Measurements from ENCODE around the gene CASP4. TPM values are rescaled to one million over a fixed set of nuclear protein-coding genes. Genes with fewer than 3 reads are reported as not detected.

CASP4 gene
- total RNA-seq: 10 to 100 TPM; 47.9 to 48.7 TPM

- peaks cover 33% of the 10 kb centered on the region for H3K4me1 Mint-ChIP-seq (ENCODE audit: low read depth)
- no peaks in the 10 kb centered on the region for H3K27me3 Mint-ChIP-seq (ENCODE audit: low read depth)
- DNase-seq: peak; percentile 21
- peaks cover 21% of the 10 kb centered on the region for H3K36me3 Mint-ChIP-seq (ENCODE audit: low read depth)
- H3K4me3 Mint-ChIP-seq: peak within 1 kb of the TSS; percentile 86
- H3K9me3 Mint-ChIP-seq: peaks cover 12% of the 10 kb centered on the region
- CTCF ChIA-PET: interaction anchor here (1.8 kb wide), 1 partner anchor 18 kb away, joined by 4 read pairs; no protein-coding TSS in a partner anchor
- intact Hi-C loops (cut with micrococcal nuclease): loop anchor here (1.0 to 5.0 kb wide), 10 partner anchors 12 to 328 kb away; partner anchors contain the start of genes CARD16 and CASP1
- peak within 1 kb of the TSS; percentile 91 for H3K27ac Mint-ChIP-seq
Measured at GRCh38 chr11:104968355-104968855, at the start of gene CASP4. Gene CASP4 (minus strand): TSS chr11:104968574. CDS start chr11:104968525, 49 bp downstream.

DNA sequence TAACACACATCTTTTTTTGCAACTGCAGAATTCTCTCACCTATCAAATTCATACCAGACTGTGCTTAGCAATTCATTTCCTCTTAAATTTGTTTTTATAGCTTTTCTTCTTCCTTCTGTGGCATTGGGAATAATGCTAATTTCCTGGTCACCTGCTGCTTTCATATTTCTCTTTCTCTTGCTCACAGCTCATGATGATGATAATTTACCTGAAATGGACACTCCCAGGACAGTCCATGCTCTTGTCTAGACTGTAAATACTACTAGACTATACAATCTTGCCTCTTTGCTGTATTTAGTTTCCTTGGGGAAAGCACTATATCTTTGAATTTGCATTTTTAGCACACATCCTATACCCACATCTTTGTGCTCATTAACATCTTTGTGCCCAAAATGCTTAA lies 39.1 kb upstream of the CASP4 start:
- Mint-ChIP-seq H3K27me3 (ENCODE audit: low read depth) (no peaks in the 10 kb centered on the region), H3K36me3 (ENCODE audit: low read depth) (no peaks in the 10 kb centered on the region), H3K4me1 (ENCODE audit: low read depth) (no peaks in the 10 kb centered on the region), H3K4me3 (no peak overlapping the region), H3K9me3 (no peaks in the 10 kb centered on the region), H3K27ac (no peak overlapping the region)
- intact Hi-C loops (cut with micrococcal nuclease): loop anchor here (10.0 kb wide), 2 partner anchors 753 to 857 kb away; no protein-coding TSS in a partner anchor
- CTCF ChIA-PET: no interaction called here
- no peak for DNase-seq

GRCh38 chr11:105005451-105005845 lies 37.1 kb upstream of the CASP4 start:
- peaks cover 4% of the 10 kb centered on the region for H3K4me1 Mint-ChIP-seq (ENCODE audit: low read depth)
- no peak overlapping the region for H3K27ac Mint-ChIP-seq
- CTCF ChIA-PET: no interaction called here
- H3K27me3 Mint-ChIP-seq (ENCODE audit: low read depth): no peaks in the 10 kb centered on the region
- intact Hi-C loops (cut with micrococcal nuclease): loop anchor here (10.0 kb wide), 2 partner anchors 751 to 859 kb away; no protein-coding TSS in a partner anchor
- H3K9me3 Mint-ChIP-seq: no peaks in the 10 kb centered on the region
- H3K4me3 Mint-ChIP-seq: no peak overlapping the region
- H3K36me3 Mint-ChIP-seq (ENCODE audit: low read depth): no peaks in the 10 kb centered on the region
- DNase-seq: no peak

GRCh38 chr11:105004021-105004420 lies 35.6 kb upstream of the CASP4 start:
- Mint-ChIP-seq H3K9me3 (no peaks in the 10 kb centered on the region), H3K27me3 (ENCODE audit: low read depth) (no peaks in the 10 kb centered on the region), H3K36me3 (ENCODE audit: low read depth) (no peaks in the 10 kb centered on the region), H3K27ac (no peak overlapping the region), H3K4me3 (no peak overlapping the region), H3K4me1 (ENCODE audit: low read depth) (peaks cover 4% of the 10 kb centered on the region)
- CTCF ChIA-PET: interaction anchor here (1.2 kb wide), 1 partner anchor 57 kb away, joined by 4 read pairs; no protein-coding TSS in a partner anchor
- no peak for DNase-seq
- intact Hi-C loops (cut with micrococcal nuclease): loop anchor here (5.0 to 10.0 kb wide), 3 partner anchors 182 to 861 kb away; no protein-coding TSS in a partner anchor

GRCh38 chr11:105003151-105003550 lies 34.8 kb upstream of the CASP4 start:
- no peak overlapping the region for H3K27ac Mint-ChIP-seq
- H3K27me3 Mint-ChIP-seq (ENCODE audit: low read depth): no peaks in the 10 kb centered on the region
- no peak for DNase-seq
- intact Hi-C loops (cut with micrococcal nuclease): loop anchor here (5.0 to 10.0 kb wide), 3 partner anchors 181 to 862 kb away; no protein-coding TSS in a partner anchor
- no peaks in the 10 kb centered on the region for H3K9me3 Mint-ChIP-seq
- no peak overlapping the region for H3K4me3 Mint-ChIP-seq
- peaks cover 4% of the 10 kb centered on the region for H3K4me1 Mint-ChIP-seq (ENCODE audit: low read depth)
- CTCF ChIA-PET: interaction anchor here (1.2 kb wide), 1 partner anchor 56 kb away, joined by 4 read pairs; no protein-coding TSS in a partner anchor
- no peaks in the 10 kb centered on the region for H3K36me3 Mint-ChIP-seq (ENCODE audit: low read depth)

- no peaks in the 10 kb centered on the region for H3K27me3 Mint-ChIP-seq (ENCODE audit: low read depth)
- no peak overlapping the region for H3K27ac Mint-ChIP-seq
- DNase-seq: peak; percentile 72
- intact Hi-C loops (cut with micrococcal nuclease): loop anchor here (1.0 to 10.0 kb wide), 6 partner anchors 53 to 864 kb away; no protein-coding TSS in a partner anchor
- no peaks in the 10 kb centered on the region for H3K36me3 Mint-ChIP-seq (ENCODE audit: low read depth)
- CTCF ChIA-PET: interaction anchor here (0.6 to 2.0 kb wide), 5 partner anchors 11 to 165 kb away, joined by 3 to 8 read pairs (median 3); no protein-coding TSS in a partner anchor
- peaks cover 4% of the 10 kb centered on the region for H3K4me1 Mint-ChIP-seq (ENCODE audit: low read depth)
- H3K4me3 Mint-ChIP-seq: no peak overlapping the region
- no peaks in the 10 kb centered on the region for H3K9me3 Mint-ChIP-seq
Measured at GRCh38 chr11:105000797-105001196, 32.4 kb upstream of the CASP4 start.

- intact Hi-C loops (cut with micrococcal nuclease): loop anchor here (1.0 to 10.0 kb wide), 5 partner anchors 53 to 865 kb away; no protein-coding TSS in a partner anchor
- peak; percentile 19 for DNase-seq
- Mint-ChIP-seq H3K27me3 (ENCODE audit: low read depth) (no peaks in the 10 kb centered on the region), H3K36me3 (ENCODE audit: low read depth) (no peaks in the 10 kb centered on the region), H3K9me3 (no peaks in the 10 kb centered on the region), H3K27ac (no peak overlapping the region), H3K4me1 (ENCODE audit: low read depth) (peaks cover 4% of the 10 kb centered on the region), H3K4me3 (no peak overlapping the region)
- CTCF ChIA-PET: interaction anchor here (0.6 to 1.1 kb wide), 3 partner anchors 10 to 164 kb away, joined by 3 read pairs; no protein-coding TSS in a partner anchor
Measured at GRCh38 chr11:105000167-105000566, 31.8 kb upstream of the CASP4 start.

DNA sequence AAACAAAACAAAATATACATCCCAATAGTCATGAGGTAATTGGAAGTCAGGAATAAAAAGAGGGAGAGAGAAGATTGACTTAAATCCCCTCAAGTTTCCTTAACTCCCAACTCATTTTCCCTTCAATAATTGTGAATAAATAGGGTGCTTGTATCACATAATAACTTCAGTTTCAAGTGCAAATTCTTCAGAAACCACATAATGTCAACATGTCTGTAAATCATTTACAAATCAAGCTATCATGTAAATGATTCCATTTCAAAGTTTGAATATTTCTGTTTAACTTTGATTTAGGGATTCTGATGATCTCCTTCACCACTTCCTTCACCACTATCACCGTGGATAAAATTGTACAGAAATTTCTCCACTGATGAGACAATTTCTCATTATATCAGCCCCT lies 31.3 kb upstream of the CASP4 start:
- no peaks in the 10 kb centered on the region for H3K9me3 Mint-ChIP-seq
- H3K27ac Mint-ChIP-seq: no peak overlapping the region
- peaks cover 4% of the 10 kb centered on the region for H3K4me1 Mint-ChIP-seq (ENCODE audit: low read depth)
- no peak for DNase-seq
- H3K27me3 Mint-ChIP-seq (ENCODE audit: low read depth): no peaks in the 10 kb centered on the region
- no peak overlapping the region for H3K4me3 Mint-ChIP-seq
- intact Hi-C loops (cut with micrococcal nuclease): loop anchor here (1.0 to 10.0 kb wide), 5 partner anchors 52 to 865 kb away; no protein-coding TSS in a partner anchor
- no peaks in the 10 kb centered on the region for H3K36me3 Mint-ChIP-seq (ENCODE audit: low read depth)
- CTCF ChIA-PET: no interaction called here

GRCh38 chr11:104997288-104997687 lies 28.9 kb upstream of the CASP4 start:
- Mint-ChIP-seq H3K27me3 (ENCODE audit: low read depth) (no peaks in the 10 kb centered on the region), H3K4me3 (no peak overlapping the region), H3K36me3 (ENCODE audit: low read depth) (no peaks in the 10 kb centered on the region), H3K27ac (no peak overlapping the region), H3K4me1 (ENCODE audit: low read depth) (peaks cover 4% of the 10 kb centered on the region), H3K9me3 (no peaks in the 10 kb centered on the region)
- no peak for DNase-seq
- intact Hi-C loops (cut with micrococcal nuclease): no loop called here
- CTCF ChIA-PET: interaction anchor here (0.6 kb wide), 1 partner anchor 853 kb away, joined by 3 read pairs; no protein-coding TSS in a partner anchor

GRCh38 chr11:104995001-104995408 lies 26.6 kb upstream of the CASP4 start:
- DNase-seq: no peak
- no peak overlapping the region for H3K4me3 Mint-ChIP-seq
- H3K27ac Mint-ChIP-seq: no peak overlapping the region
- H3K9me3 Mint-ChIP-seq: no peaks in the 10 kb centered on the region
- H3K36me3 Mint-ChIP-seq (ENCODE audit: low read depth): no peaks in the 10 kb centered on the region
- no peaks in the 10 kb centered on the region for H3K27me3 Mint-ChIP-seq (ENCODE audit: low read depth)
- CTCF ChIA-PET: no interaction called here
- intact Hi-C loops (cut with micrococcal nuclease): no loop called here
- no peaks in the 10 kb centered on the region for H3K4me1 Mint-ChIP-seq (ENCODE audit: low read depth)

- intact Hi-C loops (cut with micrococcal nuclease): no loop called here
- H3K36me3 Mint-ChIP-seq (ENCODE audit: low read depth): no peaks in the 10 kb centered on the region
- CTCF ChIA-PET: interaction anchor here (0.9 kb wide), 1 partner anchor 9 kb away, joined by 3 read pairs; no protein-coding TSS in a partner anchor
Measured at GRCh38 chr11:104992781-104993180, 24.4 kb upstream of the CASP4 start.

GRCh38 chr11:104991994-104992393 lies 23.6 kb upstream of the CASP4 start:
- H3K27ac Mint-ChIP-seq: no peak overlapping the region
- H3K27me3 Mint-ChIP-seq (ENCODE audit: low read depth): no peaks in the 10 kb centered on the region
- DNase-seq: no peak
- H3K9me3 Mint-ChIP-seq: peaks cover 6% of the 10 kb centered on the region
- H3K36me3 Mint-ChIP-seq (ENCODE audit: low read depth): no peaks in the 10 kb centered on the region
- H3K4me3 Mint-ChIP-seq: no peak overlapping the region
- no peaks in the 10 kb centered on the region for H3K4me1 Mint-ChIP-seq (ENCODE audit: low read depth)
- CTCF ChIA-PET: no interaction called here
- intact Hi-C loops (cut with micrococcal nuclease): no loop called here

More at GRCh38 chr11:104992781-104993180, 24.4 kb upstream of the CASP4 start:
- Mint-ChIP-seq H3K27me3 (ENCODE audit: low read depth) (no peaks in the 10 kb centered on the region), H3K27ac (no peak overlapping the region), H3K4me3 (no peak overlapping the region), H3K9me3 (peaks cover 6% of the 10 kb centered on the region), H3K4me1 (ENCODE audit: low read depth) (no peaks in the 10 kb centered on the region)
- no peak for DNase-seq

DNA sequence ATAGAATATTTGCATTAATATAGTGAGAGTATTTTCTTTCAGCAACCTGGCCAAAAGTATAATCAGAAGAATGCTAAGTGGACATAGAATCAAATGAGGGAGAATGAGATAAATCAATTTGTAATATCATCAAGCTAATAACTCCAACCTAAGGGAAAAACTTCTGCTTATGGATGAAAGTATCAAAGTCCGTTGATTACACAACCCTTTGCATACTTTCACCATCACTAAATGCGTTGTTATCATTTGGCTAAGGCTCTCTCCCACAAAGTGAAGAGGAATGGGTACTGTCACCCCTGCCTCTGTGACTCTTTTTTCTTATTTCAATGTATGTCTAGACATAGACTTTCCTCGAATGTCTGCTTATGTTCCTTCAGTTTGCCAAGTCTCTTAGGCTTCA lies 16.4 kb upstream of the CASP4 start:
- DNase-seq: no peak
- intact Hi-C loops (cut with micrococcal nuclease): no loop called here
- no peak overlapping the region for H3K27ac Mint-ChIP-seq
- no peaks in the 10 kb centered on the region for H3K36me3 Mint-ChIP-seq (ENCODE audit: low read depth)
- H3K9me3 Mint-ChIP-seq: peaks cover 6% of the 10 kb centered on the region
- H3K27me3 Mint-ChIP-seq (ENCODE audit: low read depth): no peaks in the 10 kb centered on the region
- CTCF ChIA-PET: no interaction called here
- H3K4me3 Mint-ChIP-seq: no peak overlapping the region
- peaks cover 2% of the 10 kb centered on the region for H3K4me1 Mint-ChIP-seq (ENCODE audit: low read depth)
